Stomach (tissue), 9 donors: Measurements from ENCODE around the gene KCNJ18. TPM values are rescaled to one million over a fixed set of nuclear protein-coding genes. Genes with fewer than 3 reads are reported as not detected.
"Not testable (repeated sequence)": the region's sequence is repeated elsewhere in the genome, so short reads cannot be mapped to it uniquely, and the experiment has no call there.

ENCODE experiments used
- DNase-seq, 2 donors: peaks; one replicate each; pipeline versions ENCODE4 v3.0.0 to v3.0.0-alpha.2; 2013 to 2019
- H3K27ac ChIP-seq, 5 donors: fragments of 200-600 bp in 4 of 5; sonication (generic) in 4 of 5; one replicate each; pipeline ENCODE4 v1.5.1; 2013 to 2019; ENCODE audit warnings: mild to moderate bottlenecking in 1 of 5, moderate library complexity in 1 of 5
- H3K27me3 ChIP-seq, 3 donors: fragments of 200-600 bp; sonication (generic); one replicate each; pipeline ENCODE4 v1.5.1; 2017 to 2019; ENCODE audit warnings: mixed run types in 1 of 3
- H3K36me3 ChIP-seq, 4 donors: fragments of 200-600 bp; sonication (generic); 1 replicate in 3 of 4; 2 replicates in 1 of 4; pipeline ENCODE4 v1.5.1; 2016 to 2019
- H3K4me1 ChIP-seq, 4 donors: fragments of 200-600 bp; sonication (generic); one replicate each; pipeline ENCODE4 v1.5.1; 2016 to 2019
- H3K4me3 ChIP-seq, 4 donors: fragments of 200-600 bp; sonication (generic) in 3 of 4; one replicate each; pipeline ENCODE4 v1.5.1; 2016 to 2019; ENCODE audit warnings: mild to moderate bottlenecking in 1 of 4
- H3K9me3 ChIP-seq, 4 donors: fragments of 200-600 bp; sonication (generic); one replicate each; pipeline ENCODE4 v1.5.1; 2016 to 2019
- WGBS, 5 donors: extraction: QIAGEN DNeasy Blood & Tissue Kit in 3 of 5; methylation state at CpG; one replicate each; pipeline versions ENCODE4 v1.1.5 to v1.1.7; 2013 to 2018; 5-methylcytosine and 5-hydroxymethylcytosine counted together
- intact Hi-C: fragments of 100-400 bp; cut with DNase I; formaldehyde crosslinking; loops from one replicate; pipeline ENCODE4 v1.15.1; 2023; ENCODE audit warnings: low total_unique reads
- polyA plus RNA-seq, 3 donors: library from polyadenylated mRNA; stranded (reverse); fragments of 200-250 nt; gene quantifications; one replicate each; pipeline ENCODE4 v1.2.3, GENCODE V29; 2013
- total RNA-seq, 5 donors: library from RNA; depleted of rRNA; stranded (reverse); fragments of >200 nt; gene quantifications; one replicate each; pipeline versions ENCODE4 v1.1.0 to v1.2.3, GENCODE V29; 2014 to 2016
- donor health status: healthy with polysubstance abuse.
- donor health status: Bipolar disorder and iron deficiency.
- donor health status: healthy.

KCNJ18 gene
- total and polyA plus RNA-seq, 8 donors = not detected

- H3K4me3 ChIP-seq, intact Hi-C loops, DNase-seq, H3K4me1 ChIP-seq, H3K27ac ChIP-seq, H3K27me3 ChIP-seq, H3K9me3 ChIP-seq, H3K36me3 ChIP-seq: not testable (repeated sequence)
- 48 to 68% (median 64%) methylated on average over 2 to 7 of the region's 7 CpGs for WGBS, 5 donors
Observed at GRCh38 chr17:21745385-21746054, 53.2 kb downstream of the KCNJ18 start.

DNA sequence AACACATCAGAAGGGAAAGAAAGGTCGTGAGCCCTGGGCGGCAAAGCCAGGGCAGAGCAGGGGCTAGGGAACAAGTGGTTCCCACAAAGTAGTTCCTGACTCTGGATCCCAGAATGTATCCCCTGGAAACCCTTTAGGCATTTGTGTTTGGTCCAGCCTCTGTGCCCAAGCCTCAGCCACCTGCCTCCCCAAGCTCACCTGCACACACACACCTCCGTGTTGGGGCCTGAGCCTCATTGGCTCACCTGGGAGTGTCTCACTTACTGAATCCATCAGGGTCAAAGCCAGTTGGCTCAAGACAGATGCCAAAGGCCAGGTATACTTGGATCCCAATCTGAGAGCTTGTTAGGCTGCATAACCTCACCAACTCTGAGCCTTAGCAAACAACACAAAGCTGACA is 54.1 kb downstream of the KCNJ18 start:
- 44 to 90% (median 69%) methylated on average over 1 to 3 of the region's 3 CpGs for WGBS, 5 donors
- DNase-seq, H3K4me3 ChIP-seq, H3K27me3 ChIP-seq, H3K36me3 ChIP-seq, intact Hi-C loops, H3K9me3 ChIP-seq, H3K4me1 ChIP-seq, H3K27ac ChIP-seq: not testable (repeated sequence)

GRCh38 chr17:21747195-21747915 is 55.0 kb downstream of the KCNJ18 start:
- not testable (repeated sequence) for DNase-seq

DNA sequence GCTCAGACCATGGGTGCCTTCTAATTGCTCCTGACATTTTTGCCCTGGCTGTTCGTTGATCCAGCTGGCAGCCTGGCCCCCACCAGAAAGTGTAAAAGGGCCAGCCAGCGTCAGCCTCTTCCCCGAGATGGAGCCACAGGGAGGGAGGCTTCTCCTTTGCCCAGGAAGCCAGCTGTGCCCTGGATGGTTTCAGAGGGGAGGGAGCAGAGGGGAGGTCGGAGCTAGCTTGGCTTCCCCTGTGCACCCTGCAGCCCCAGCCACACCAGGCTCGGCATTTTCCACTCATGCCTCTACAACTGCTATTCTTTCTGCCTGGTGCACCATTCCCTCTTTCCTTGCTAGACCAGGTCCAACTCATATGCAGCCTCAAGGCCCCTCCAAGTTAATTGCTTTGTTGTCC is 56.4 kb downstream of the KCNJ18 start:
- H3K27ac ChIP-seq, H3K36me3 ChIP-seq, H3K4me3 ChIP-seq, intact Hi-C loops, H3K4me1 ChIP-seq, DNase-seq, H3K27me3 ChIP-seq, H3K9me3 ChIP-seq: not testable (repeated sequence)
- WGBS, 5 donors = 49 to 63% (median 55%) methylated on average over 4 to 5 of the region's 5 CpGs

More at GRCh38 chr17:21747195-21747915, 55.0 kb downstream of the KCNJ18 start:
- H3K4me1 ChIP-seq, H3K27ac ChIP-seq, H3K9me3 ChIP-seq, intact Hi-C loops, H3K36me3 ChIP-seq, H3K27me3 ChIP-seq, H3K4me3 ChIP-seq: not testable (repeated sequence)
- WGBS, 5 donors = 77 to 84% (median 81%) methylated on average over 8 of the region's 8 CpGs

- H3K27ac ChIP-seq, H3K36me3 ChIP-seq, H3K4me1 ChIP-seq, intact Hi-C loops, H3K4me3 ChIP-seq, H3K9me3 ChIP-seq, DNase-seq, H3K27me3 ChIP-seq: not testable (repeated sequence)
- 74 to 82% (median 77%) methylated on average over 14 to 15 of the region's 15 CpGs for WGBS, 5 donors
Observed at GRCh38 chr17:21749696-21750531, 57.6 kb downstream of the KCNJ18 start.

- DNase-seq, H3K4me1 ChIP-seq, H3K4me3 ChIP-seq, H3K36me3 ChIP-seq, intact Hi-C loops, H3K27ac ChIP-seq, H3K9me3 ChIP-seq, H3K27me3 ChIP-seq: not testable (repeated sequence)
- 37 to 59% (median 50%) methylated on average over 2 of the region's 2 CpGs for WGBS, 5 donors
Observed at GRCh38 chr17:21751111-21751510, 58.8 kb downstream of the KCNJ18 start.
